HepG2 (cell line): ENCODE data around the gene ARSH. TPM values are rescaled to one million over a fixed set of nuclear protein-coding genes. Genes with fewer than 3 reads are reported as not detected.

Source experiments
- ATAC-seq: fragments of 200-7000 bp; cut with Tn5 transposase; 3 replicates; pipeline ENCODE4 v1.9.1; 2020; ENCODE audit warnings: mild to moderate bottlenecking, moderate library complexity
- BruUV-seq: library from RNA; stranded (reverse); fragments of 400-500 nt; replicated peaks from 2 replicates; lab custom pipeline; 2021; lab: Mats Ljungman, UMichigan
- CTCF ChIA-PET: fragments of 300-600 bp; formaldehyde crosslinking; extraction: SDS; loops from one replicate; lab custom pipeline; 2021; ENCODE audit warnings: low total read pairs, inconsistent platforms, low intra/inter-chr PET ratio; lab: Yijun Ruan, JAX
- POLR2A ChIA-PET: fragments of 350-600 bp; sonication (Branson Sonifier 250); formaldehyde crosslinking; loops from one replicate; lab custom pipeline; 2020; ENCODE audit warnings: antibody characterized with exemption, inconsistent platforms; lab: Yijun Ruan, JAX
- DNase-seq: peaks from one replicate; pipeline ENCODE4 v3.0.0-alpha.2; 2015; ENCODE audit warnings: low spot score
- FAIRE-seq: peaks from 3 replicates; lab custom pipeline; 2011; peaks lifted over from hg19 to GRCh38; lab: Jason Lieb, UNC
- H2AFZ ChIP-seq: one replicate; pipeline ENCODE4 v1.6.1; 2011; ENCODE audit warnings: low read length, inconsistent platforms
- H3K27ac ChIP-seq: fragments of 300-600 bp; 3 replicates; pipeline ENCODE4 v1.8.0; 2011; ENCODE audit warnings: mixed run types, mild to moderate bottlenecking, mixed read lengths, low read length, inconsistent platforms; ENCODE audit not compliant: insufficient read depth; ENCODE audit errors: extremely low read length
- H3K27me3 ChIP-seq, 2 experiments: fragments of 200-600 bp in 1 of 2; 2 replicates in 1 of 2; 3 replicates in 1 of 2; pipeline versions ENCODE4 v1.6.0 to v1.8.0; 2011; ENCODE audit warnings: low read length in 2 of 2, mild to moderate bottlenecking in 2 of 2, moderate library complexity in 2 of 2, inconsistent platforms in 1 of 2; ENCODE audit not compliant: insufficient read depth in 2 of 2, control insufficient read depth in 1 of 2
- H3K36me3 ChIP-seq, 2 experiments: fragments of 200-600 bp in 1 of 2; replicated peaks in 1 of 2; 2 replicates in 1 of 2; 3 replicates in 1 of 2; pipeline versions ENCODE4 v1.5.1 to v1.8.0; 2011; ENCODE audit warnings: low read length in 2 of 2, inconsistent platforms in 1 of 2; ENCODE audit not compliant: insufficient read depth in 2 of 2, control insufficient read depth in 1 of 2
- H3K4me1 ChIP-seq: 2 replicates; pipeline ENCODE4 v1.5.1; 2012; ENCODE audit warnings: low read length, inconsistent platforms; ENCODE audit not compliant: insufficient read depth
- H3K4me2 ChIP-seq: 2 replicates; pipeline ENCODE4 v1.6.0; 2011; ENCODE audit warnings: low read depth, low read length, inconsistent platforms
- H3K4me3 ChIP-seq, 3 experiments: fragments of 200-600 bp in 1 of 3; sonication (generic), shearing (Covaris generic) in 1 of 3; replicated peaks in 1 of 3; 2 replicates each; pipeline ENCODE4 v1.5.1; 2011 to 2016; ENCODE audit warnings: low read length in 3 of 3, inconsistent platforms in 2 of 3, low read depth in 2 of 3, mild to moderate bottlenecking in 2 of 3, control low read depth in 1 of 3, mixed read lengths in 1 of 3; ENCODE audit not compliant: insufficient read depth in 1 of 3
- H3K79me2 ChIP-seq: one replicate; pipeline ENCODE4 v1.6.1; 2011; ENCODE audit warnings: low read length, inconsistent platforms; ENCODE audit not compliant: insufficient read depth
- H3K9ac ChIP-seq: 2 replicates; pipeline ENCODE4 v1.6.0; 2011; ENCODE audit warnings: mild to moderate bottlenecking, low read depth, low read length, inconsistent platforms; ENCODE audit not compliant: insufficient read depth
- H3K9me3 ChIP-seq: 2 replicates; pipeline ENCODE4 v1.5.1; 2012; ENCODE audit warnings: mild to moderate bottlenecking, low read length
- H4K20me1 ChIP-seq: 2 replicates; pipeline ENCODE4 v1.6.0; 2011; ENCODE audit warnings: inconsistent platforms, mild to moderate bottlenecking, low read length, moderate library complexity; ENCODE audit not compliant: insufficient read depth
- GATAD1 ChIP-seq: IDR thresholded peaks from 2 replicates; pipeline ENCODE4 v1.6.1; 2016; ENCODE audit warnings: missing genetic modification reagents, missing compliant biosample characterization
- XBP1 ChIP-seq: sonication (generic); formaldehyde crosslinking; IDR thresholded peaks from 2 replicates; pipeline ENCODE4 v1.5.0; 2020; ENCODE audit warnings: missing genetic modification reagents
- ZNF431 ChIP-seq: sonication (generic); formaldehyde crosslinking; IDR thresholded peaks from 2 replicates; pipeline ENCODE4 v1.9.0; 2022; ENCODE audit warnings: missing genetic modification reagents, low read depth, mild to moderate bottlenecking, borderline replicate concordance
- WGBS: methylation state at CpG from one replicate; pipeline ENCODE4 v1.1.6; 2017; ENCODE audit warnings: low lambda C conversion rate; 5-methylcytosine and 5-hydroxymethylcytosine counted together
- in situ Hi-C: cut with HindIII; loops from 2 replicates; pipeline ENCODE4 v1.10.0; 2017; ENCODE audit warnings: low pct_unique_long_range_greater_than_20kb; ENCODE audit not compliant: extremely low pct_ligation_motif_present
- intact Hi-C: fragments of 100-400 bp; cut with micrococcal nuclease; formaldehyde crosslinking; loops from one replicate; pipeline ENCODE4 v1.10.0; 2022; ENCODE audit not compliant: unreplicated experiment
- polyA plus RNA-seq, 8 experiments: library from polyadenylated mRNA; depleted of rRNA in 3 of 8; stranded (reverse) in 7 of 8; unstranded in 1 of 8; fragments of >200 nt; fragmentation: Illumina TruSeq in 4 of 8; extraction: Trizol in 4 of 8; gene quantifications; 2 replicates each; pipeline versions ENCODE4 v1.2.1 to v1.2.3, GENCODE V29; 2011 to 2016; ENCODE audit warnings: low read depth in 4 of 8, missing spikeins in 1 of 8, mixed read lengths in 1 of 8; ENCODE audit not compliant: insufficient read depth in 1 of 8
- total RNA-seq, 5 experiments: library from RNA; depleted of rRNA; stranded (reverse); fragments of >200 nt; fragmentation: Illumina TruSeq; extraction: Trizol; gene quantifications; 2 replicates each; pipeline ENCODE4 v1.2.3, GENCODE V29; 2016; ENCODE audit warnings: low read depth in 1 of 5
- TF ChIP-seq, protein P1 (sequence below): sonication (generic); formaldehyde crosslinking; IDR thresholded peaks from 2 replicates; pipeline ENCODE4 v1.4.0; 2020; ENCODE audit warnings: mild to moderate bottlenecking, missing genetic modification reagents

Gene ARSH
- total and polyA plus RNA-seq, 2 of the 13 experiments (the other 11 are each of a cell fraction or from before 2014, with no cell fraction given): not detected

DNA sequence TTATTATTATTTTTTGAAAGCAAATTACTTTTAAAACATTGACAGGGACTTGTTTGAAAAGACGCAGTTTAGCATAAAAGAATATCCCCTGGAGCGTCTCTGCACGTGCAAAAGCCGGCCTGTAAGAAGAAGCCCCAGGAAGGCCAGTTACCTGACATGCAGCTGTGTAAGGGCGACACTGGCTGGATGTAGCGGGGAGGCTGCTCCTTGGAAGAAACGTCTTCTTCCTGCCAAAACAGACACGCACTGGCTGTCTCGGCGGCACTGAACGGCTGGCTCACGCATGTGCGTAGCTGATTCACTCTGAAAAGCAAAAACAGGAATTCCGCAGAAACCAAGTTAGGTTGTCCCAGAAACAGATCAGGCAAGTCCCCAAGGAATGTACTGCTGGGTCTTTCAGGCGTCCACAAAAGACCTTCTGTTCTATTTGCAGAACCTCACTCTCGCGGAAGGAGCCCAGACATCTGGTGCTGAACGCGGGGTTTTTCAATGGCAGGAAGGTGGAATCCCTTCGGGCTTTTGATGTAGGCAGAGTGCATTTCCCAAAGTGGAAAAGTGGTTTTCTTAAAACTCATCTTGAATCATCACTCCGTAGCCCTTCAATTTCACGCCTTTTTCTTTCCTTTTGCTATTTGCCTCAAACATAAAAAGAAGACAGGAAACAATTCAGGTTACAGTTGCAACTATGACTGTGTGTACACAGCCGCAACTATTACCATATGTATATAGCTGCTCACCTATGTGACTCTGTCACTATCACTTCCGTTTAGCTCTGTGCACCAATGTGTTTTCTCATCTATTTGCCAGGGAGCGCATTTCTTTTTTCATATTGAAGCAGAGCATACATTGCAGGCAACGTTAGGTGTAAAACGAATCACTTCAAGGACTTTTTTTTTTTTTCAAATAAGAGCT lies 38.1 kb upstream of the ARSH start (continued):
- TF ChIP-seq, protein P1, sequence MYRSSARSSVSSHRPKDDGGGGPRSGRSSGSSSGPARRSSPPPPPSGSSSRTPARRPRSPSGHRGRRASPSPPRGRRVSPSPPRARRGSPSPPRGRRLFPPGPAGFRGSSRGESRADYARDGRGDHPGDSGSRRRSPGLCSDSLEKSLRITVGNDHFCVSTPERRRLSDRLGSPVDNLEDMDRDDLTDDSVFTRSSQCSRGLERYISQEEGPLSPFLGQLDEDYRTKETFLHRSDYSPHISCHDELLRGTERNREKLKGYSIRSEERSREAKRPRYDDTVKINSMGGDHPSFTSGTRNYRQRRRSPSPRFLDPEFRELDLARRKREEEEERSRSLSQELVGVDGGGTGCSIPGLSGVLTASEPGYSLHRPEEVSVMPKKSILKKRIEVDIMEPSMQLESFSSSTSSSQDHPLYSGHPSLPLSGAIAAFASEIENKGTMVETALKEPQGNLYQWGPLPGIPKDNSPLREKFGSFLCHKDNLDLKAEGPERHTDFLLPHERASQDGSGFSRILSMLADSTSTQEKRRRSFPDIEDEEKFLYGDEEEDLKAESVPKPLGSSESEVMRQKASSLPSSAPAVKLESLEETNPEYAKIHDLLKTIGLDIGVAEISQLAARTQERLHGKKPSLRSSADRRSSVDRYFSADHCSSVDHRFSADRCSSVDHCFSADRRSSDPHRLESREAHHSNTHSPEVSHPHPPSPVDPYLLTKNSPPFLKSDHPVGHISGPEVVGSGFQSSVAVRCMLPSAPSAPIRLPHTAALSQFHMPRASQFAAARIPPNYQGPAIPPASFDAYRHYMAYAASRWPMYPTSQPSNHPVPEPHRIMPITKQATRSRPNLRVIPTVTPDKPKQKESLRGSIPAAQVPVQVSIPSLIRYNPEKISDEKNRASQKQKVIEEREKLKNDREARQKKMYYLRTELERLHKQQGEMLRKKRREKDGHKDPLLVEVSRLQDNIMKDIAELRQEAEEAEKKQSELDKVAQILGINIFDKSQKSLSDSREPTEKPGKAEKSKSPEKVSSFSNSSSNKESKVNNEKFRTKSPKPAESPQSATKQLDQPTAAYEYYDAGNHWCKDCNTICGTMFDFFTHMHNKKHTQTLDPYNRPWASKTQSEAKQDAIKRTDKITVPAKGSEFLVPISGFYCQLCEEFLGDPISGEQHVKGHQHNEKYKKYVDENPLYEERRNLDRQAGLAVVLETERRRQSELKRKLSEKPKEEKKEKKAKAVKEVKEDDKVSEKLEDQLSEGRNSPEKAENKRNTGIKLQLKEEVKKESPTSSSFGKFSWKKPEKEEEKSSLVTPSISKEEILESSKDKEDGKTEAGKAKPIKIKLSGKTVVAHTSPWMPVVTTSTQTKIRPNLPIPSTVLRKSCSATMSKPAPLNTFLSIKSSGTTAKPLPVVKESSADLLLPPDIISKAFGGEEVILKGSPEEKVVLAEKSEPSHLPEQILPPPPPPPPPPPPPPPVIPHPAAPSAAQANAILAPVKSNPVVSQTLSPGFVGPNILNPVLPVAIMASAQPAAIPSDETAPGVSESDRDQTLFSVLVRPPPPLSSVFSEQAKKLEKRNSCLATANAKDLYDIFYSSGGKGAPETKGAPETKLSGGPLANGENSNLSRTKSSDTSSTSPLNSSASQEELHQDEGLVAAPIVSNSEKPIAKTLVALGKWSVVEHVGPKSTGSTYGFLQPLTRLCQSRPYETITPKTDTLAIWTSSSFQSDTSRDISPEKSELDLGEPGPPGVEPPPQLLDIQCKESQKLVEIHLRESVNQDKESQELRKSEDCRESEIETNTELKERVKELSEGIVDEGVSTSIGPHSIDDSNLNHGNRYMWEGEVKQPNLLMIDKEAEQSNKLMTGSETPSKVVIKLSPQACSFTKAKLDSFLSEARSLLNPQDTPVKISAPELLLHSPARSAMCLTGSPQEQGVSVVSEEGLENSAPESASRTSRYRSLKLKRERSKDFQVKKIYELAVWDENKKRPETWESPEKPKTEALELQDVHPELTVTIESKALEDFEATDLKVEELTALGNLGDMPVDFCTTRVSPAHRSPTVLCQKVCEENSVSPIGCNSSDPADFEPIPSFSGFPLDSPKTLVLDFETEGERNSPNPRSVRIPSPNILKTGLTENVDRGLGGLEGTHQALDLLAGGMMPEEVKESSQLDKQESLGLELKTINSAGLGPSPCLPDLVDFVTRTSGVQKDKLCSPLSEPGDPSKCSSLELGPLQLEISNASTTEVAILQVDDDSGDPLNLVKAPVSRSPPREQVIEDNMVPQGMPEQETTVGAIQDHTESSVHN (CRISPR knock-in tag): no peak

DNA sequence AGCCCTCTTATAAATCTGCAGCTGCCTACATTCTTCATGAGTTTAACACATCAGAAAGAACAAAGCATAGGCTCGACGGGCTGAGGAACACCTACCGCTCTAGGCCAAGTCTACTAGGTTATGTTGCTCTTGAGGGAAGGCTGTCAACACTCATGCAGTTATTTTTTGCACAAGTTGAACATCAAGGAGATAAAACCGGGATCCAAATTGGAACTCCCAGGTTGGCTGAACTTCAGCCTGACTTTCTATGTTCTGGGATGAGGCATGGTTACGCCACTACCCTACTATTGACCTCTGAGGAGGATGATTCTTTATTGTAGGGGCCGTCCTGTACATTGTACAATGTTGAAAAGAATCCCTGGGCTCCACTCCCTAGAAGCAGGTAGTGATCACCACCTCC lies 37.3 kb upstream of the ARSH start:
- FAIRE-seq (no peak), DNase-seq (no peak), ATAC-seq (no peak)
- Histone ChIP-seq H3K27me3 (no peaks in the 10 kb centered on the region), H3K4me3 (no peak overlapping the region), H3K79me2 (no peaks in the 10 kb centered on the region), H2AFZ (no peak overlapping the region), H3K27ac (no peak overlapping the region), H3K9ac (no peak overlapping the region), H3K36me3 (no peaks in the 10 kb centered on the region), H3K9me3 (no peaks in the 10 kb centered on the region), H3K4me2 (no peak overlapping the region)
- 71% methylated on average over 4 of the region's 6 CpGs for WGBS
- CTCF ChIA-PET: no interaction called here
- TF ChIP-seq GATAD1 (no peak), XBP1 (CRISPR knock-in tag) (no peak), ZNF431 (no peak)
- TF ChIP-seq, all 625 proteins: peak for 0
- intact Hi-C loops (no loop called here), in situ Hi-C loops (no loop called here)
- no TSS peak for BruUV-seq
- Histone ChIP-seq H3K4me1 (0 out of 2 replicates have a peak, but pooled peaks cover 6% of the 10 kb centered on the region), H4K20me1 (no peaks in the 10 kb centered on the region)
- POLR2A ChIA-PET: no interaction called here
